ENCODE measurements around the gene C1orf87. TPM values are rescaled to one million over a fixed set of nuclear protein-coding genes. Genes with fewer than 3 reads are reported as not detected.

C1orf87 gene
- total RNA-seq, 1 experiment from 2014 or later = 0.33 TPM

DNA sequence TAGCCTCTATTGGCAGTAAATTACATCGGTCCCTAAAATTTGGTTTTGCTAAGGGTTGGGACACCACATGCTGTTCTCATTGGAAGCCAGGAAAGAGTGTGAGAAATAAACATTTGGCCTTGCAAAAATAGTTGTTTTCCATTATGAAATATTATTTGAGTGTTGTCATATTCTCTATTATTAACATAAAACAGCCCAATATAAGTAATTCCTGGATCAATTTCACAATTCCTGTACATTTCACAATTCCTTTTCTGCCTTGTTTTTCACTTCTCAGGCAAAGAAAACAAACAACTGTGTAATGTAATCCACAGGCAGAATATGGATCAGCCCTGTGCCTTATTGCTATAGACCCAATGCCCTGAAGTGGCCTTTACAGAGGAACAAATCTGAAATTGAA is 40.5 kb downstream of the C1orf87 start:
- Histone ChIP-seq H3K79me2 (ENCODE audit: insufficient read depth, low read length) (no peaks in the 10 kb centered on the region), H3K18ac (ENCODE audit: insufficient read length, low read depth, low read length) (no peak overlapping the region), H3K27ac (ENCODE audit: insufficient read length, low read depth, low read length) (no peak overlapping the region), H4K8ac (replicated peaks; ENCODE audit: insufficient read length, low read depth, low read length) (no peak overlapping the region), H3K23ac (ENCODE audit: insufficient read length, low read depth, low read length) (no peak overlapping the region), H3K23me2 (ENCODE audit: insufficient read length, low read depth, low read length, poor library complexity, severe bottlenecking) (no peaks in the 10 kb centered on the region), H2BK5ac (ENCODE audit: insufficient read length, low read length) (no peak overlapping the region), H3K9me3 (ENCODE audit: control insufficient read depth, low read depth, low read length) (no peaks in the 10 kb centered on the region), H3T11ph (ENCODE audit: low read length) (no peak overlapping the region), H2BK20ac (ENCODE audit: low read depth, low read length, poor library complexity, severe bottlenecking) (no peak overlapping the region), H4K5ac (ENCODE audit: insufficient read length, low read depth, low read length) (no peak overlapping the region), H3K27me3 (ENCODE audit: insufficient read depth, low read length) (no peaks in the 10 kb centered on the region), H3K4me2 (ENCODE audit: insufficient read depth, insufficient read length, low read length) (no peak overlapping the region), H3K79me1 (ENCODE audit: insufficient read depth, low read depth, low read length, poor library complexity, severe bottlenecking) (no peaks in the 10 kb centered on the region), H3K4me1 (ENCODE audit: insufficient read depth, low read length) (no peaks in the 10 kb centered on the region), H3K14ac (ENCODE audit: insufficient read depth, low read length) (no peak overlapping the region), H4K20me1 (ENCODE audit: control insufficient read depth, insufficient read depth, insufficient read length) (no peaks in the 10 kb centered on the region), H4K91ac (ENCODE audit: insufficient read length, low read depth, low read length) (no peak overlapping the region), H2BK12ac (ENCODE audit: insufficient read length, low read depth, low read length) (no peak overlapping the region), H3K56ac (ENCODE audit: insufficient read length, low read depth, low read length) (no peak overlapping the region), H3K9ac (ENCODE audit: extremely low read depth, insufficient read length, low read length) (no peak overlapping the region), H2AK5ac (ENCODE audit: insufficient read length, low read length) (no peak overlapping the region), H3K4ac (ENCODE audit: low read depth, low read length) (no peak overlapping the region), H2BK120ac (ENCODE audit: low read depth, low read length, poor library complexity, severe bottlenecking) (no peak overlapping the region), H2AFZ (ENCODE audit: low read length) (no peak overlapping the region), H2BK15ac (ENCODE audit: low read depth, low read length) (no peak overlapping the region)
- no peaks in the 10 kb centered on the region for H3K36me3 Mint-ChIP-seq (ENCODE audit: insufficient read depth in 1 of 3, low read depth in 3 of 3)
- peaks cover 0 to 5% of the 10 kb centered on the region in 2 experiments; a peak in 2 of 4 replicates for H3K4me1 Mint-ChIP-seq
- no peak overlapping the region for H3K4me3 Mint-ChIP-seq
- no peak for DNase-seq
- no peaks in the 10 kb centered on the region for H3K27me3 Mint-ChIP-seq (ENCODE audit: low read depth)
- WGBS (ENCODE audit: extremely low coverage, insufficient read length, low lambda C conversion rate) = no CpG with 5 or more reads among the region's 1 CpG
- TF ChIP-seq, protein P1, sequence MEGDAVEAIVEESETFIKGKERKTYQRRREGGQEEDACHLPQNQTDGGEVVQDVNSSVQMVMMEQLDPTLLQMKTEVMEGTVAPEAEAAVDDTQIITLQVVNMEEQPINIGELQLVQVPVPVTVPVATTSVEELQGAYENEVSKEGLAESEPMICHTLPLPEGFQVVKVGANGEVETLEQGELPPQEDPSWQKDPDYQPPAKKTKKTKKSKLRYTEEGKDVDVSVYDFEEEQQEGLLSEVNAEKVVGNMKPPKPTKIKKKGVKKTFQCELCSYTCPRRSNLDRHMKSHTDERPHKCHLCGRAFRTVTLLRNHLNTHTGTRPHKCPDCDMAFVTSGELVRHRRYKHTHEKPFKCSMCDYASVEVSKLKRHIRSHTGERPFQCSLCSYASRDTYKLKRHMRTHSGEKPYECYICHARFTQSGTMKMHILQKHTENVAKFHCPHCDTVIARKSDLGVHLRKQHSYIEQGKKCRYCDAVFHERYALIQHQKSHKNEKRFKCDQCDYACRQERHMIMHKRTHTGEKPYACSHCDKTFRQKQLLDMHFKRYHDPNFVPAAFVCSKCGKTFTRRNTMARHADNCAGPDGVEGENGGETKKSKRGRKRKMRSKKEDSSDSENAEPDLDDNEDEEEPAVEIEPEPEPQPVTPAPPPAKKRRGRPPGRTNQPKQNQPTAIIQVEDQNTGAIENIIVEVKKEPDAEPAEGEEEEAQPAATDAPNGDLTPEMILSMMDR (conservative IDR thresholded peaks at IDR 0.05) = no peak
- no peak overlapping the region for H3K27ac Mint-ChIP-seq
- no peaks in the 10 kb centered on the region for H3K9me3 Mint-ChIP-seq
